ENCODE data around the gene SCAPER.

GRCh38 chr15:76529911-76530310 lies 375.2 kb downstream of the SCAPER start:
- TF ChIP-seq, protein P1, sequence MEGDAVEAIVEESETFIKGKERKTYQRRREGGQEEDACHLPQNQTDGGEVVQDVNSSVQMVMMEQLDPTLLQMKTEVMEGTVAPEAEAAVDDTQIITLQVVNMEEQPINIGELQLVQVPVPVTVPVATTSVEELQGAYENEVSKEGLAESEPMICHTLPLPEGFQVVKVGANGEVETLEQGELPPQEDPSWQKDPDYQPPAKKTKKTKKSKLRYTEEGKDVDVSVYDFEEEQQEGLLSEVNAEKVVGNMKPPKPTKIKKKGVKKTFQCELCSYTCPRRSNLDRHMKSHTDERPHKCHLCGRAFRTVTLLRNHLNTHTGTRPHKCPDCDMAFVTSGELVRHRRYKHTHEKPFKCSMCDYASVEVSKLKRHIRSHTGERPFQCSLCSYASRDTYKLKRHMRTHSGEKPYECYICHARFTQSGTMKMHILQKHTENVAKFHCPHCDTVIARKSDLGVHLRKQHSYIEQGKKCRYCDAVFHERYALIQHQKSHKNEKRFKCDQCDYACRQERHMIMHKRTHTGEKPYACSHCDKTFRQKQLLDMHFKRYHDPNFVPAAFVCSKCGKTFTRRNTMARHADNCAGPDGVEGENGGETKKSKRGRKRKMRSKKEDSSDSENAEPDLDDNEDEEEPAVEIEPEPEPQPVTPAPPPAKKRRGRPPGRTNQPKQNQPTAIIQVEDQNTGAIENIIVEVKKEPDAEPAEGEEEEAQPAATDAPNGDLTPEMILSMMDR (IDR thresholded peaks at IDR 0.05) = no peak
- no peak for TF ChIP-seq POLR2A (IDR thresholded peaks at IDR 0.05)

Data from Peyer's patch (tissue), 4 donors.